OCI-LY3 (cell line): Measurements from ENCODE around the gene EYS.

Experiments
- H2AFZ ChIP-seq: fragments of 200-600, 300-600 bp; shearing (Covaris generic); 2 replicates; pipeline ENCODE4 v1.6.0; 2014; ENCODE audit warnings: antibody characterized with exemption, low read depth, low read length
- H3K27ac ChIP-seq: fragments of 200-600, 300-600 bp; sonication (generic); 2 replicates; pipeline ENCODE4 v1.5.1; 2014; ENCODE audit warnings: mild to moderate bottlenecking, low read length, moderate library complexity, mixed read lengths
- H3K27me3 ChIP-seq: fragments of 200-600, 300-600 bp; sonication (generic); 2 replicates; pipeline ENCODE4 v1.6.1; 2014; ENCODE audit warnings: low read depth, low read length, mixed read lengths
- H3K36me3 ChIP-seq: fragments of 200-600, 300-600 bp; sonication (generic); replicated peaks from 2 replicates; pipeline ENCODE3; 2014; ENCODE audit warnings: low read depth, low read length, mixed read lengths
- H3K4me1 ChIP-seq: fragments of 300-600, 200-600 bp; sonication (generic); 2 replicates; pipeline ENCODE4 v1.6.1; 2014; ENCODE audit warnings: low read length, mixed read lengths
- H3K4me2 ChIP-seq: fragments of 200-600, 300-600 bp; sonication (generic); 2 replicates; pipeline ENCODE4 v1.6.1; 2014; ENCODE audit warnings: low read length, mixed read lengths
- H3K4me3 ChIP-seq: fragments of 300-600, 200-600 bp; sonication (generic); 2 replicates; pipeline ENCODE4 v1.5.1; 2014; ENCODE audit warnings: antibody characterized with exemption, mild to moderate bottlenecking, low read length, moderate library complexity
- H3K79me2 ChIP-seq: fragments of 300-600, 200-600 bp; shearing (Covaris generic); 2 replicates; pipeline ENCODE4 v1.6.1; 2014; ENCODE audit warnings: mild to moderate bottlenecking, low read length, mixed read lengths
- H3K9ac ChIP-seq: fragments of 300-600, 200-600 bp; shearing (Covaris generic); 2 replicates; pipeline ENCODE4 v1.6.0; 2014; ENCODE audit warnings: mild to moderate bottlenecking, low read length, moderate library complexity
- H3K9me3 ChIP-seq: fragments of 200-600, 300-600 bp; shearing (Covaris generic); 2 replicates; pipeline ENCODE4 v1.6.1; 2014; ENCODE audit warnings: low read length, mixed read lengths; ENCODE audit not compliant: insufficient read depth
- H4K20me1 ChIP-seq: fragments of 200-600, 300-600 bp; sonication (generic); 2 replicates; pipeline ENCODE4 v1.6.1; 2016; ENCODE audit warnings: low read length, mixed read lengths; ENCODE audit not compliant: insufficient read depth
- EZH2phosphoT487 ChIP-seq: fragments of 200-600 bp; shearing (Covaris generic); IDR thresholded peaks from 2 replicates; pipeline ENCODE4 v1.6.1; 2018; ENCODE audit warnings: antibody characterized with exemption, mixed run types, low read depth
- TF ChIP-seq, protein P1 (sequence below): fragments of 200-600, 300-600 bp; sonication (generic); IDR thresholded peaks from 2 replicates; pipeline ENCODE4 v1.5.1; 2014; ENCODE audit warnings: antibody characterized with exemption, low read length, low read depth

Gene EYS

DNA sequence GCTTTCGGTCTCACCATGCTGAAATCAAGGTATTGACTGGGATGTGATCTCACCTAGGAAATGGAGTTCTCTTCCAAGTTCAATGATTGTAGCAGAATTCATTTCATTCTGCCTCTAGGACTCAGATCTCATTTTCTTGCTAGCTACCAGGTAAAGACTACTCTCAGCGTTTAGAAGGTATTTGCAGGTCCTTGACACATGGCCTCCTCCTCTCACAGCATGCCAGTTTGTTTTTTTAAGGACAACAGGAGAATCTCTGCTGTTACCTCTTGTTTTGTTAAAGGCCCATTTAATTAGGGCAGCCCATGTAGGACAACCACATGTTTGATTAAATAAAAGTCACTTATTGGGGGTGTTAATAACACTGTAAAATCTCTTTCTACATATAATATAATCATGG is 757.8 kb downstream of the EYS start:
- no peak overlapping the region for H3K4me3 ChIP-seq
- no peaks in the 10 kb centered on the region for H3K9me3 ChIP-seq
- no peaks in the 10 kb centered on the region for H3K79me2 ChIP-seq
- no peaks in the 10 kb centered on the region for H3K36me3 ChIP-seq
- H3K4me1 ChIP-seq: no peaks in the 10 kb centered on the region
- H3K27ac ChIP-seq: no peak overlapping the region
- H3K4me2 ChIP-seq: no peak overlapping the region
- H3K27me3 ChIP-seq: no peaks in the 10 kb centered on the region
- TF ChIP-seq, protein P1, sequence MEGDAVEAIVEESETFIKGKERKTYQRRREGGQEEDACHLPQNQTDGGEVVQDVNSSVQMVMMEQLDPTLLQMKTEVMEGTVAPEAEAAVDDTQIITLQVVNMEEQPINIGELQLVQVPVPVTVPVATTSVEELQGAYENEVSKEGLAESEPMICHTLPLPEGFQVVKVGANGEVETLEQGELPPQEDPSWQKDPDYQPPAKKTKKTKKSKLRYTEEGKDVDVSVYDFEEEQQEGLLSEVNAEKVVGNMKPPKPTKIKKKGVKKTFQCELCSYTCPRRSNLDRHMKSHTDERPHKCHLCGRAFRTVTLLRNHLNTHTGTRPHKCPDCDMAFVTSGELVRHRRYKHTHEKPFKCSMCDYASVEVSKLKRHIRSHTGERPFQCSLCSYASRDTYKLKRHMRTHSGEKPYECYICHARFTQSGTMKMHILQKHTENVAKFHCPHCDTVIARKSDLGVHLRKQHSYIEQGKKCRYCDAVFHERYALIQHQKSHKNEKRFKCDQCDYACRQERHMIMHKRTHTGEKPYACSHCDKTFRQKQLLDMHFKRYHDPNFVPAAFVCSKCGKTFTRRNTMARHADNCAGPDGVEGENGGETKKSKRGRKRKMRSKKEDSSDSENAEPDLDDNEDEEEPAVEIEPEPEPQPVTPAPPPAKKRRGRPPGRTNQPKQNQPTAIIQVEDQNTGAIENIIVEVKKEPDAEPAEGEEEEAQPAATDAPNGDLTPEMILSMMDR: no peak
- TF ChIP-seq EZH2phosphoT487: no peak
- H2AFZ ChIP-seq: no peak overlapping the region
- no peak overlapping the region for H3K9ac ChIP-seq
- no peaks in the 10 kb centered on the region for H4K20me1 ChIP-seq

DNA sequence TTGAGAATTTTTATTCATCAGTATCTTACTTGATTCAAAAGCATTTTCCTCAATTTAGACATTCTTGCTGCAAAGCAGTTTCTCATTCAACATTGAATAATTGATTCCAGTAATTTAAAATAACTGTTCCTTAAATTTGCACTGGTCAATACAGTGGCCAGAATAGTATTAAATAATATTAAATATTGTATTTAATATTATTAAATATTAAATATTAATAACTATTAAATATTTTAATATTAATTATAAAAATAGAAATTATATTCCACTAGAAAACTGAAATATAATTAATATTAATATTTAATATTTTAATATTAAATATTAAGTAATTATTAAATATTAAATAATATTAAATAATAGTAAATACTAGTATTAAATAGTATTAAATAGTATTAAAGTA is 758.8 kb downstream of the EYS start:
- Histone ChIP-seq H3K9ac (no peak overlapping the region), H3K79me2 (no peaks in the 10 kb centered on the region), H3K27ac (no peak overlapping the region), H3K4me2 (no peak overlapping the region), H3K9me3 (no peaks in the 10 kb centered on the region), H3K27me3 (no peaks in the 10 kb centered on the region), H3K36me3 (no peaks in the 10 kb centered on the region), H4K20me1 (no peaks in the 10 kb centered on the region), H2AFZ (no peak overlapping the region), H3K4me3 (no peak overlapping the region), H3K4me1 (no peaks in the 10 kb centered on the region)
- TF ChIP-seq, protein P1: no peak
- no peak for TF ChIP-seq EZH2phosphoT487

DNA sequence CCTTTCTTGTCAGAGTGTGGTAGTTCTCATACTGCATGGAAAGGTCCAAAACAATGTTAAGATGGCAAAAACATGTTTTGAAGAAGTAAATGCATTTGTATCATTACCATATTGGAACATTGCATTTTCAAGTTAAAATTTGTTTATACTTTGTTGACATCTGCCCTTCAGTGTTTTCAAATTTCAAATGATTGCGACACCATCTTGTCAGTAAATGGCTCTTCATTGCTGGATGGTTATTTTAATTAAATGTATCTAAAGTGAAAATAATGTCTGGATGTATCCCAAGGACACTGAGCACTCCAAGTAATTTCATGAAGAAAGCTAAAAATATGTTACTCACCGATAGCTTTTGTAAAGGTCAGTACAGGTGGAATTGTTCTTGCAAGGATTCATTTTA is 761.6 kb downstream of the EYS start:
- H2AFZ ChIP-seq: no peak overlapping the region
- no peak overlapping the region for H3K4me3 ChIP-seq
- no peaks in the 10 kb centered on the region for H4K20me1 ChIP-seq
- H3K27ac ChIP-seq: no peak overlapping the region
- H3K9ac ChIP-seq: no peak overlapping the region
- H3K27me3 ChIP-seq: no peaks in the 10 kb centered on the region
- TF ChIP-seq EZH2phosphoT487: no peak
- TF ChIP-seq, protein P1: no peak
- H3K4me2 ChIP-seq: no peak overlapping the region
- no peaks in the 10 kb centered on the region for H3K4me1 ChIP-seq
- H3K9me3 ChIP-seq: no peaks in the 10 kb centered on the region; the same call in 1 of the 2 replicates
- no peaks in the 10 kb centered on the region for H3K79me2 ChIP-seq
- H3K36me3 ChIP-seq: no peaks in the 10 kb centered on the region

DNA sequence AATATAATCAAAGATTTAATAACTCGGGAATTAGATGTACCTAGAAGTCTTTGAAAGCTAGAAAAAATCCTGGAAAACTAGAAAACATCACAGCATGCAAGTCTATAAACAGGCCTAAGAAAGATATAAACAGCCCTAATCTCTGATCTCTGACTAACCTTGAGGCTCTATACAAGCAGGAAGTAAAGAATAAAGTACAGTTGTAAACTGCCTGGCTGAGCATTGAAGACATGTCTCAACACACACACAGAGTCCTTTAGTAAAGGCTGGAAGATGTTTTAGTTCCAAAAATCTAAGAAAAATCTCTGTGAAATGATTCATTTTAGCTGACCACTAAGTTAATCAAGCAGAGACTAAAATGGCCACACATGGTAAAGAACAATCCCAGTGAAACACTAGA is 774.5 kb downstream of the EYS start:
- Histone ChIP-seq H3K9ac (no peak overlapping the region), H3K27me3 (no peaks in the 10 kb centered on the region), H2AFZ (no peak overlapping the region), H4K20me1 (no peaks in the 10 kb centered on the region), H3K79me2 (no peaks in the 10 kb centered on the region), H3K4me3 (no peak overlapping the region), H3K9me3 (no peaks in the 10 kb centered on the region), H3K4me1 (no peaks in the 10 kb centered on the region), H3K27ac (no peak overlapping the region), H3K4me2 (no peak overlapping the region), H3K36me3 (no peaks in the 10 kb centered on the region)
- TF ChIP-seq, protein P1: no peak
- no peak for TF ChIP-seq EZH2phosphoT487
